HUES48 (cell line): ENCODE data around the gene LHFPL6.

Experiments used
- H3K27ac ChIP-seq: one replicate; pipeline ENCODE4 v1.7.0; 2013; ENCODE audit warnings: low read depth, low read length, inconsistent platforms
- H3K27me3 ChIP-seq: 2 replicates; pipeline ENCODE4 v1.6.1; 2013; ENCODE audit warnings: mild to moderate bottlenecking, low read length; ENCODE audit not compliant: control insufficient read depth, insufficient read depth
- H3K36me3 ChIP-seq: 2 replicates; pipeline ENCODE4 v1.6.1; 2013; ENCODE audit warnings: low read length; ENCODE audit not compliant: control insufficient read depth, insufficient read depth
- H3K4me1 ChIP-seq: 2 replicates; pipeline ENCODE4 v1.6.1; 2013; ENCODE audit warnings: mild to moderate bottlenecking, low read length; ENCODE audit not compliant: control insufficient read depth, insufficient read depth
- H3K4me3 ChIP-seq: 2 replicates; pipeline ENCODE4 v1.5.1; 2013; ENCODE audit warnings: mild to moderate bottlenecking, low read depth, low read length
- H3K9ac ChIP-seq: 2 replicates; pipeline ENCODE4 v1.6.1; 2013; ENCODE audit warnings: mild to moderate bottlenecking, low read depth, low read length, moderate library complexity
- H3K9me3 ChIP-seq: 2 replicates; pipeline ENCODE4 v1.6.1; 2013; ENCODE audit warnings: low read length; ENCODE audit not compliant: control insufficient read depth, insufficient read depth

The LHFPL6 gene

GRCh38 chr13:39602614-39603366 lies at the start of gene LHFPL6:
Gene LHFPL6 (minus strand): TSS chr13:39603193.
- peaks cover 17% of the 10 kb centered on the region for H3K4me1 ChIP-seq
- H3K27ac ChIP-seq, result no peak within 1 kb of the TSS
- peak within 1 kb of the TSS; percentile 42 for H3K9ac ChIP-seq
- H3K36me3 ChIP-seq, result no peaks in the 10 kb centered on the region
- H3K9me3 ChIP-seq, result no peaks in the 10 kb centered on the region
- peaks cover 56% of the 10 kb centered on the region for H3K27me3 ChIP-seq
- peak within 1 kb of the TSS; percentile 91 for H3K4me3 ChIP-seq

GRCh38 chr13:39646122-39646521 lies 43.1 kb upstream of the LHFPL6 start:
- H3K27me3 ChIP-seq, result no peaks in the 10 kb centered on the region
- H3K4me3 ChIP-seq, result no peak overlapping the region
- no peaks in the 10 kb centered on the region for H3K9me3 ChIP-seq
- H3K27ac ChIP-seq, result no peak overlapping the region
- no peak overlapping the region for H3K9ac ChIP-seq
- H3K36me3 ChIP-seq, result no peaks in the 10 kb centered on the region
- H3K4me1 ChIP-seq, result no peaks in the 10 kb centered on the region

- Histone ChIP-seq H3K9ac (no peak overlapping the region), H3K4me3 (no peak overlapping the region), H3K36me3 (no peaks in the 10 kb centered on the region), H3K27me3 (no peaks in the 10 kb centered on the region), H3K4me1 (no peaks in the 10 kb centered on the region), H3K9me3 (no peaks in the 10 kb centered on the region), H3K27ac (no peak overlapping the region)
Observed at GRCh38 chr13:39641645-39642044, 38.7 kb upstream of the LHFPL6 start.

GRCh38 chr13:39637890-39638289 lies 34.9 kb upstream of the LHFPL6 start:
- H3K36me3 ChIP-seq, result no peaks in the 10 kb centered on the region
- no peak overlapping the region for H3K9ac ChIP-seq
- H3K4me3 ChIP-seq, result no peak overlapping the region
- H3K27ac ChIP-seq, result no peak overlapping the region
- H3K9me3 ChIP-seq, result no peaks in the 10 kb centered on the region
- no peaks in the 10 kb centered on the region for H3K4me1 ChIP-seq
- H3K27me3 ChIP-seq, result no peaks in the 10 kb centered on the region

- Histone ChIP-seq H3K27me3 (no peaks in the 10 kb centered on the region), H3K4me3 (no peak overlapping the region), H3K27ac (no peak overlapping the region), H3K4me1 (no peaks in the 10 kb centered on the region), H3K9ac (no peak overlapping the region), H3K36me3 (no peaks in the 10 kb centered on the region), H3K9me3 (no peaks in the 10 kb centered on the region)
Observed at GRCh38 chr13:39635564-39635963, 32.6 kb upstream of the LHFPL6 start.

- no peaks in the 10 kb centered on the region for H3K9me3 ChIP-seq
- H3K9ac ChIP-seq, result no peak overlapping the region
- H3K27ac ChIP-seq, result no peak overlapping the region
- no peaks in the 10 kb centered on the region for H3K27me3 ChIP-seq
- no peaks in the 10 kb centered on the region for H3K36me3 ChIP-seq
- H3K4me1 ChIP-seq, result no peaks in the 10 kb centered on the region
- no peak overlapping the region for H3K4me3 ChIP-seq
Observed at GRCh38 chr13:39632994-39633393, 30.0 kb upstream of the LHFPL6 start.

- Histone ChIP-seq H3K9me3 (no peaks in the 10 kb centered on the region), H3K36me3 (no peaks in the 10 kb centered on the region)
Observed at GRCh38 chr13:39631307-39631706, 28.3 kb upstream of the LHFPL6 start.

GRCh38 chr13:39623466-39623865 lies 20.5 kb upstream of the LHFPL6 start:
- H3K9ac ChIP-seq, result no peak overlapping the region
- H3K9me3 ChIP-seq, result no peaks in the 10 kb centered on the region
- no peaks in the 10 kb centered on the region for H3K27me3 ChIP-seq
- H3K27ac ChIP-seq, result no peak overlapping the region
- H3K36me3 ChIP-seq, result no peaks in the 10 kb centered on the region
- H3K4me3 ChIP-seq, result no peak overlapping the region
- H3K4me1 ChIP-seq, result no peaks in the 10 kb centered on the region

More at GRCh38 chr13:39631307-39631706, 28.3 kb upstream of the LHFPL6 start:
- no peaks in the 10 kb centered on the region for H3K4me1 ChIP-seq
- H3K27ac ChIP-seq, result no peak overlapping the region
- no peak overlapping the region for H3K9ac ChIP-seq
- no peak overlapping the region for H3K4me3 ChIP-seq
- no peaks in the 10 kb centered on the region for H3K27me3 ChIP-seq

GRCh38 chr13:39618561-39618960 lies 15.6 kb upstream of the LHFPL6 start:
- Histone ChIP-seq H3K27ac (no peak overlapping the region), H3K27me3 (no peaks in the 10 kb centered on the region), H3K36me3 (no peaks in the 10 kb centered on the region), H3K9me3 (no peaks in the 10 kb centered on the region), H3K4me1 (no peaks in the 10 kb centered on the region), H3K9ac (no peak overlapping the region), H3K4me3 (no peak overlapping the region)

- no peak overlapping the region for H3K4me3 ChIP-seq
- no peak overlapping the region for H3K9ac ChIP-seq
- no peak overlapping the region for H3K27ac ChIP-seq
- no peaks in the 10 kb centered on the region for H3K36me3 ChIP-seq
- H3K27me3 ChIP-seq, result no peaks in the 10 kb centered on the region; the same call in 1 of the 2 replicates
- no peaks in the 10 kb centered on the region for H3K9me3 ChIP-seq
- peaks cover 4% of the 10 kb centered on the region for H3K4me1 ChIP-seq
Observed at GRCh38 chr13:39616087-39616694, 13.2 kb upstream of the LHFPL6 start.

GRCh38 chr13:39612023-39612637 lies 9.1 kb upstream of the LHFPL6 start:
- Histone ChIP-seq H3K4me1 (peaks cover 4% of the 10 kb centered on the region), H3K27ac (no peak overlapping the region), H3K36me3 (no peaks in the 10 kb centered on the region), H3K9me3 (no peaks in the 10 kb centered on the region), H3K4me3 (no peak overlapping the region), H3K27me3 (no peaks in the 10 kb centered on the region; the same call in 1 of the 2 replicates), H3K9ac (no peak overlapping the region)
